ENCODE data around the gene CDKN2B.
"Not testable (repeated sequence)": the region's sequence is repeated elsewhere in the genome, so short reads cannot be mapped to it uniquely, and the experiment has no call there.

CDKN2B gene

GRCh38 chr9:22008717-22009505, at the start of gene CDKN2B:
CDKN2B (minus strand) TSS chr9:22009305; CDS start chr9:22008953, 352 bp downstream.
- peak within 1 kb of the TSS; percentile 61 for H3K27ac ChIP-seq

DNA sequence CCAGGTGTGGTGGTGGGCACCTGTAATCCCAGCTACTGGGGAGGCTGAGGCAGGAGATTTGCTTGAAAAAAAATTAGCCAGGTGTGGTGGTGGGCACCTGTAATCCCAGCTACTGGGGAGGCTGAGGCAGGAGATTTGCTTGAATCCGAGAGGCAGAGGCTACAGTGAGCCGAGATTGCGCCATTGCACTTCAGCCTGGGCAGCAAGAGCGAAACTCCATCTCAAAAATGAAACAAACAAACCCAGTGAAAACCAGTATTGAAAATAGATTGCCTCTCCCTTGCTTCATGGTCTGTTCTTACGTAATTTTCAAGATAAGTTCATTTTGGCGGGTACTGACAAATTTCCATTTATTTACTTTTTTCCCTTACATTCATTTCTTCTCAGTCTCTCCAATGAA, 48.9 kb upstream of the CDKN2B start:
- H3K36me3 ChIP-seq; DNase-seq; H3K27ac ChIP-seq; H3K27me3 ChIP-seq (ENCODE audit: insufficient read depth, low read depth, severe bottlenecking); H3K4me3 ChIP-seq (ENCODE audit: low read depth, low read length); H3K9me3 ChIP-seq (ENCODE audit: severe bottlenecking): not testable (repeated sequence)

More at GRCh38 chr9:22008717-22009505, at the start of gene CDKN2B:
- DNase-seq = peak; percentile 96
- peak; percentile 89 for TF ChIP-seq CTCF (IDR thresholded peaks at IDR 0.05; ENCODE audit: low read depth, low read length)
- Histone ChIP-seq H3K36me3 (no peaks in the 10 kb centered on the region), H3K4me3 (ENCODE audit: low read depth, low read length) (peak within 1 kb of the TSS; percentile 70), H3K27me3 (ENCODE audit: insufficient read depth, low read depth, severe bottlenecking) (no peaks in the 10 kb centered on the region), H3K9me3 (ENCODE audit: severe bottlenecking) (no peaks in the 10 kb centered on the region)

DNA sequence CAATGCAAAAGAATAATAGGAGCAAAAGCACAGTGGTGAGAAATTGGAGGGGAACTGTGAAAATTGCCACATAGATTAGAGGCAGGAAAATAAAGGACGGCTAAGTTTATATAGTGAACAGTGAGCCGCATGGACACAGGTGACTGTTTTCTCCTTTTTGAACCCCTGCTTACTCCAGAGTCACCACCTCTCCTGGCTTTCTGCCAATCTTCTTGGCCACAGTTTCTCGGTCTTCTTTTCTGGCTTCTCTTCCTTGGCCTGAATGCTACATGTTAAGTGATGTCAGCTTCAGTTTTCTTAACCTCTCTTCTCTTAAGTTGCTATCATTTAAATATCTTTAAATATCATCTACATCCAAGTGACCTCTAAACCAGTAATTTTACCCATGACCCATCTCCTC, 47.3 kb upstream of the CDKN2B start:
- DNase-seq = no peak
- H3K9me3 ChIP-seq (ENCODE audit: severe bottlenecking) = no peaks in the 10 kb centered on the region
- peaks cover 3% of the 10 kb centered on the region; the same call in 1 of the 2 replicates for H3K36me3 ChIP-seq
- H3K27me3 ChIP-seq (ENCODE audit: insufficient read depth, low read depth, severe bottlenecking) = no peaks in the 10 kb centered on the region
- no peak for TF ChIP-seq CTCF (IDR thresholded peaks at IDR 0.05; ENCODE audit: low read depth, low read length)
- H3K4me3 ChIP-seq (ENCODE audit: low read depth, low read length) = no peak overlapping the region
- no peak overlapping the region for H3K27ac ChIP-seq

DNA sequence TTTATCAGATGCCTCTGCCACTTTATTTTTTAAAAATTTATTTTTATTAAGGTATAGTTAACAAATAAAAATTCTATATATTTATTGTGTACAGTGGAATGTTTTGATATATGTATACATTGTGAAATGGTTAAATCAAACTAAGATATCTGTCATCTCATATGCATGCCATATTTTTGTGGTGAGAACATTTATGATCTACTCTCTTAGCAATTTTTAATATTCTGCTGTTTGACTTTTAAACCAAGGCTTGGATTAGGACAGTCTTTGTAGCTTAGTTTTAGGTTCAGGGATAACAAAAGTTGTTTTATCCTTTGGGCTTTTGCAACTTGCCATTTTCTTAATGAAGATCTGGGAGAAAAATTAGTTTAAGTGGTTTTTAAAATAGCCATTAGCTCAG, 46.0 kb upstream of the CDKN2B start:
- TF ChIP-seq CTCF (IDR thresholded peaks at IDR 0.05; ENCODE audit: low read depth, low read length) = no peak
- Histone ChIP-seq H3K27ac (no peak overlapping the region), H3K27me3 (ENCODE audit: insufficient read depth, low read depth, severe bottlenecking) (no peaks in the 10 kb centered on the region), H3K9me3 (ENCODE audit: severe bottlenecking) (no peaks in the 10 kb centered on the region), H3K4me3 (ENCODE audit: low read depth, low read length) (no peak overlapping the region), H3K36me3 (peaks cover 3% of the 10 kb centered on the region; the same call in 1 of the 2 replicates)
- DNase-seq = no peak

DNA sequence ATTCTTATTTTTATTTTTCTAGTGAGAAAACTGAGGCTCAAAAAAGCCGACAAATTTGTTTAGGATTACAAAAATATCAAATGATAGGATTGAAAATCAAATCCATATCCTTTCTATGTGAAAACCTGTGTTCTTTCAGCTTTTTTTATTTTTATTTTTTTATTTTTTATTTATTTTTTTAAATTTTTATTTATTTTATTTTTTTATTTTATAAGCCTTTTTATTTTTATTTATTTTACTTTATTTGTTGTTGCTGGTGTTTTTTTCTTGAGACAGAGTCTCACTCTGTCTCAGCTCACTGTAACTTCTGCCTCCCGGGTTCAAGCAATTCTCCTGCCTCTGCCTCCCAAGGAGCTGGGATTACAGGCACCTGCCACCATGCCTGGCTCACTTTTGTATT, 45.4 kb upstream of the CDKN2B start:
- H3K36me3 ChIP-seq = peaks cover 3% of the 10 kb centered on the region; the same call in 1 of the 2 replicates
- no peaks in the 10 kb centered on the region for H3K9me3 ChIP-seq (ENCODE audit: severe bottlenecking)

More for the DNA sequence above, 45.4 kb upstream of the CDKN2B start:
- Histone ChIP-seq H3K27me3 (ENCODE audit: insufficient read depth, low read depth, severe bottlenecking) (no peaks in the 10 kb centered on the region), H3K27ac (no peak overlapping the region), H3K4me3 (ENCODE audit: low read depth, low read length) (no peak overlapping the region)
- no peak for DNase-seq
- no peak for TF ChIP-seq CTCF (IDR thresholded peaks at IDR 0.05; ENCODE audit: low read depth, low read length)
